Liver (tissue), 9 donors: Measurements from ENCODE around the gene HPCAL1. TPM values are rescaled to one million over a fixed set of nuclear protein-coding genes. Genes with fewer than 3 reads are reported as not detected.

Experiments used
- DNase-seq: peaks from one replicate; pipeline ENCODE4 v3.0.0-alpha.2; 2017; ENCODE audit warnings: low spot score
- H3K27ac ChIP-seq, 2 donors: one replicate each; pipeline ENCODE4 v1.7.0; 2013; ENCODE audit warnings: inconsistent platforms in 2 of 2, low read length in 2 of 2, control low read depth in 1 of 2, low read depth in 1 of 2, mild to moderate bottlenecking in 1 of 2
- H3K27me3 ChIP-seq, 4 donors: one replicate each; pipeline versions ENCODE4 v1.6.1 to v1.7.0; 2013; ENCODE audit warnings: low read length in 3 of 4, inconsistent platforms in 1 of 4, mild to moderate bottlenecking in 1 of 4, moderate library complexity in 1 of 4; ENCODE audit not compliant: control insufficient read depth in 4 of 4, insufficient read depth in 4 of 4
- H3K36me3 ChIP-seq, 4 donors: one replicate each; pipeline versions ENCODE4 v1.6.1 to v1.7.0; 2013; ENCODE audit warnings: low read length in 3 of 4, mild to moderate bottlenecking in 3 of 4, low read depth in 1 of 4, moderate library complexity in 1 of 4; ENCODE audit not compliant: control insufficient read depth in 4 of 4, insufficient read depth in 3 of 4
- H3K4me1 ChIP-seq, 4 donors: one replicate each; pipeline versions ENCODE4 v1.6.1 to v1.7.0; 2013; ENCODE audit warnings: low read length in 3 of 4, mild to moderate bottlenecking in 3 of 4, moderate library complexity in 1 of 4; ENCODE audit not compliant: control insufficient read depth in 4 of 4, insufficient read depth in 4 of 4
- H3K4me3 ChIP-seq, 3 donors: one replicate each; pipeline versions ENCODE4 v1.6.1 to v1.7.0; 2013; ENCODE audit warnings: low read length in 3 of 3, control low read depth in 1 of 3, low read depth in 1 of 3, mild to moderate bottlenecking in 1 of 3
- H3K9ac ChIP-seq, 2 donors: one replicate each; pipeline ENCODE4 v1.7.0; 2013; ENCODE audit warnings: low read length in 2 of 2, mild to moderate bottlenecking in 2 of 2, moderate library complexity in 2 of 2, control low read depth in 1 of 2, low read depth in 1 of 2
- H3K9me3 ChIP-seq, 4 donors: one replicate each; pipeline versions ENCODE4 v1.6.1 to v1.7.0; 2013; ENCODE audit warnings: low read length in 3 of 4; ENCODE audit not compliant: control insufficient read depth in 4 of 4
- EGR1 ChIP-seq, 2 donors: IDR thresholded peaks; 2 replicates each; pipeline ENCODE4 v1.6.1; 2016 to 2018; ENCODE audit warnings: antibody characterized with exemption in 2 of 2, low read depth in 2 of 2
- FOXA1 ChIP-seq: IDR thresholded peaks from 2 replicates; pipeline ENCODE4 v1.6.1; 2016; ENCODE audit warnings: antibody characterized with exemption
- FOXA2 ChIP-seq: IDR thresholded peaks from 2 replicates; pipeline ENCODE4 v1.6.1; 2016; ENCODE audit warnings: antibody characterized with exemption
- GABPA ChIP-seq, 2 donors: IDR thresholded peaks in 1 of 2; conservative IDR thresholded peaks in 1 of 2; 2 replicates each; pipeline ENCODE4 v1.6.1; 2016; ENCODE audit warnings: antibody characterized with exemption in 2 of 2, mild to moderate bottlenecking in 1 of 2, moderate library complexity in 1 of 2
- HNF4A ChIP-seq, 2 donors: conservative IDR thresholded peaks; 2 replicates each; pipeline ENCODE4 v1.6.1; 2016; ENCODE audit warnings: antibody characterized with exemption in 2 of 2, mild to moderate bottlenecking in 2 of 2
- JUND ChIP-seq, 2 donors: IDR thresholded peaks; 2 replicates each; pipeline ENCODE4 v1.6.1; 2016; ENCODE audit warnings: antibody characterized with exemption in 2 of 2
- NR2F2 ChIP-seq: IDR thresholded peaks from 2 replicates; pipeline ENCODE4 v1.6.1; 2016; ENCODE audit warnings: antibody characterized with exemption
- RAD21 ChIP-seq, 2 donors: IDR thresholded peaks; 2 replicates each; pipeline ENCODE4 v1.6.1; 2016; ENCODE audit warnings: antibody characterized with exemption in 2 of 2, mild to moderate bottlenecking in 2 of 2
- SP1 ChIP-seq: IDR thresholded peaks from 2 replicates; pipeline ENCODE4 v1.6.1; 2018; ENCODE audit warnings: antibody characterized with exemption, mild to moderate bottlenecking
- TAF1 ChIP-seq: conservative IDR thresholded peaks from 2 replicates; pipeline ENCODE4 v1.6.1; 2016; ENCODE audit warnings: antibody characterized with exemption, mild to moderate bottlenecking
- YY1 ChIP-seq: IDR thresholded peaks from 2 replicates; pipeline ENCODE4 v1.6.1; 2016; ENCODE audit warnings: antibody characterized with exemption, mild to moderate bottlenecking
- WGBS: extraction: QIAGEN DNeasy Blood & Tissue Kit; methylation state at CpG from one replicate; pipeline ENCODE4 v1.1.7; 2013; 5-methylcytosine and 5-hydroxymethylcytosine counted together
- polyA plus RNA-seq, 2 donors: library from polyadenylated mRNA; stranded (reverse) in 1 of 2; unstranded in 1 of 2; fragments of 200-250 nt in 1 of 2; fragments of >200 nt in 1 of 2; fragmentation: Nextera tagmentation in 1 of 2; extraction: Ambion mirVana in 1 of 2; gene quantifications; one replicate each; pipeline versions ENCODE4 v1.2.1 to v1.2.3, GENCODE V29; 2013 to 2015
- total RNA-seq, 2 donors: library from RNA; depleted of rRNA; stranded (reverse); fragments of >200 nt; gene quantifications; one replicate each; pipeline ENCODE4 v1.2.3, GENCODE V29; 2014
- TF ChIP-seq, protein P1 (sequence below): IDR thresholded peaks from 2 replicates; pipeline ENCODE4 v1.6.1; 2016; ENCODE audit warnings: antibody characterized with exemption
- TF ChIP-seq, protein P2 (sequence below): IDR thresholded peaks from 2 replicates; pipeline ENCODE4 v1.6.1; 2016; ENCODE audit warnings: antibody characterized with exemption
- TF ChIP-seq, protein P3 (sequence below): IDR thresholded peaks from 2 replicates; pipeline ENCODE4 v1.6.1; 2016; ENCODE audit warnings: antibody characterized with exemption
- TF ChIP-seq, protein P4 (sequence below): fragments of 150-350 bp; IDR thresholded peaks from 2 replicates; pipeline ENCODE4 v1.5.1; 2017; ENCODE audit warnings: improper control_type of control experiment, low read depth, low read length; ENCODE audit not compliant: missing input control
- TF ChIP-seq, protein P5 (sequence below): IDR thresholded peaks from 2 replicates; pipeline ENCODE4 v1.6.1; 2016; ENCODE audit warnings: antibody characterized with exemption, mild to moderate bottlenecking
- donor health status: healthy.
- donor health status: healthy.
- donor health status: healthy.
- donor health status: healthy.
- donor health status: healthy.

The HPCAL1 gene
- total and polyA plus RNA-seq, 4 donors = 17.3 to 27.9 (median 22.9) TPM

DNA sequence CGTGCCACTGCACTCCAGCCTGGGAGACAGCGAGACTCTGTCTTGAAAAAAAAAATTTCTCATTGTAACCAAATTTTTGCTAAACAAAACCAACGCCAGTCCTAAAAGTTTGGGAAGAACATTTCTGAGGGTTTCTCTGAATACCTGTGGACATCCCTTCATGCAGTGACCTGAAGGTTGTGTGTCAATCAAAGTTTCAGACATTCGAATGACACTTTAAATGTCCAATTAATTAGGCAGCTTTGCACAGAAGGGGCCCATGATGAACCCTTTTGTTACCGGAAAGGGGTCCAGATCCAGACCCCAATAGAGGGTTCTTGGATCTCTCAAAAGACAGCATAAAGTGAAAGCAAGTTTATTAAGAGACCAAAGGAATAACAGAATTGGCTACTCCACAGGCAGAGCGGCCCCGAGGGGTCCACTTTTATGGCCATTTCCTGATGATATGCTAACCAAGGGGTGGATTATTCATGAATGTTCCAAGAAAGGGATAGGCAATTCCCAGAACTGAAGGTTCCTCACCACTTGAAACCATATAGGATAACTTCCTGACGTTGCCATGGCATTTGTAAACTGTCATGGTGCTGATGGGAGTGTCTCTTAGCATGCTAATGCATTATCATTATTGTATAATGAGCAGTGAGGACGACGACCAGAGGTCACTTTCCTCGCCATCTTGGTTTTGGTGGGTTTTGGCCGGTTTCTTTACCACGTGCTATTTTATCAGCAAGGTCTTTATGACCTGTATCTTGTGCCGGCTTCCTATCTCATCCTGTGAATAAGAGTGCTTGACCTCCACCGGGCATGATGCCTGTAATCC is 27.5 kb upstream of the HPCAL1 start (continued):
- TF ChIP-seq, protein P1, sequence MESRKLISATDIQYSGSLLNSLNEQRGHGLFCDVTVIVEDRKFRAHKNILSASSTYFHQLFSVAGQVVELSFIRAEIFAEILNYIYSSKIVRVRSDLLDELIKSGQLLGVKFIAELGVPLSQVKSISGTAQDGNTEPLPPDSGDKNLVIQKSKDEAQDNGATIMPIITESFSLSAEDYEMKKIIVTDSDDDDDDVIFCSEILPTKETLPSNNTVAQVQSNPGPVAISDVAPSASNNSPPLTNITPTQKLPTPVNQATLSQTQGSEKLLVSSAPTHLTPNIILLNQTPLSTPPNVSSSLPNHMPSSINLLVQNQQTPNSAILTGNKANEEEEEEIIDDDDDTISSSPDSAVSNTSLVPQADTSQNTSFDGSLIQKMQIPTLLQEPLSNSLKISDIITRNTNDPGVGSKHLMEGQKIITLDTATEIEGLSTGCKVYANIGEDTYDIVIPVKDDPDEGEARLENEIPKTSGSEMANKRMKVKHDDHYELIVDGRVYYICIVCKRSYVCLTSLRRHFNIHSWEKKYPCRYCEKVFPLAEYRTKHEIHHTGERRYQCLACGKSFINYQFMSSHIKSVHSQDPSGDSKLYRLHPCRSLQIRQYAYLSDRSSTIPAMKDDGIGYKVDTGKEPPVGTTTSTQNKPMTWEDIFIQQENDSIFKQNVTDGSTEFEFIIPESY = no peak
- TF ChIP-seq TAF1 = no peak

DNA sequence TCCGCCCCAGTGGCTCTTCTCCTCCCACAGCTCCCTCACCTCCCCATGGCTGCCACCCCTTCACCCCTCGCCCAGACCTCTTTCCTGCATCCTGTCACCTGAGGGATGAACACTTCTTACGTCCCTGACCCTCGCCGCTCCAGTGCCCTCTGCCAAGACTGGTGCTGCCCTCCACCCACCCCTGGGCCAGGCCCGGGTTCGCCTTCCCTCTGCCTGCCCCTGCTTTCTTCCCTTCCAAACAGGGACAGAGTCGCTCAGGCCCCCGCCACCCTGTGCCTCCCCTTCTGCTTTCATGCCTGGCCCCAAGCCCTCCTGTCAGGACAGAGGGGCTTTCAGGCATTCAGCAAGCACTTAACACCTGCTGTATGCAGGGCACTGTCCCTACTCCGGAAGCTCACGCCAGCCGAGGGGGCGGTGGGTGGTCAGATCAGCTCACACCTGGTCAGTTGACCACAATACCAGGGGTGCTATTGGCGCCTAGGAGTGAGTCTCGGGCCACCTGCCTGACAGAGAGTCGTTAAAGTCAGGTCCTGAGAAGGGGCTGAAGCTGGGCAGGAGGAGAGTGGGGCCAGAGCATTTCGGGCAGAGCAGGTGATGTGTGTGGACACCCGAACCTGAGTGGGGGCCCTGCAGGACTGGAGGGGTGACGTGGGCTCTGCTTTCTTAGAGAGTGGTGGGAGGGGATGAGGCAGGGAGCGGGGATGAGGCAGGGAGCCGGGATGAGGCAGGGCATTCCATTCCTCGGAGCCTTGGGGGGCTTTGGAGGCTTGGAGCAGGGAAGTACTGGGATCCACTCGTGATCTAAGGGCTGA is 26.0 kb upstream of the HPCAL1 start:
- DNase-seq = no peak
- Histone ChIP-seq H3K27ac (peak overlapping the region; percentile 89 to 91), H3K4me3 (no peak overlapping the region), H3K4me1 (peaks cover 2 to 37% (median 26%) of the 10 kb centered on the region in 4 donors), H3K27me3 (no peaks in the 10 kb centered on the region), H3K36me3 (no peaks in the 10 kb centered on the region), H3K9me3 (no peaks in the 10 kb centered on the region), H3K9ac (no peak overlapping the region)
- 86% methylated on average over 23 of the region's 23 CpGs for WGBS
- TF ChIP-seq TAF1 (no peak), YY1 (no peak), FOXA1 (no peak), SP1 (no peak), EGR1 (IDR thresholded peaks at IDR 0.05; ENCODE audit: low read depth in 2 of 2) (no peak), NR2F2 (no peak), JUND (IDR thresholded peaks at IDR 0.05) (no peak), RAD21 (IDR thresholded peaks at IDR 0.05) (no peak), FOXA2 (no peak)
- TF ChIP-seq, protein P2, sequence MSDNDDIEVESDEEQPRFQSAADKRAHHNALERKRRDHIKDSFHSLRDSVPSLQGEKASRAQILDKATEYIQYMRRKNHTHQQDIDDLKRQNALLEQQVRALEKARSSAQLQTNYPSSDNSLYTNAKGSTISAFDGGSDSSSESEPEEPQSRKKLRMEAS = no peak
- TF ChIP-seq, protein P3, sequence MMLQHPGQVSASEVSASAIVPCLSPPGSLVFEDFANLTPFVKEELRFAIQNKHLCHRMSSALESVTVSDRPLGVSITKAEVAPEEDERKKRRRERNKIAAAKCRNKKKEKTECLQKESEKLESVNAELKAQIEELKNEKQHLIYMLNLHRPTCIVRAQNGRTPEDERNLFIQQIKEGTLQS = no peak
- TF ChIP-seq, protein P4, sequence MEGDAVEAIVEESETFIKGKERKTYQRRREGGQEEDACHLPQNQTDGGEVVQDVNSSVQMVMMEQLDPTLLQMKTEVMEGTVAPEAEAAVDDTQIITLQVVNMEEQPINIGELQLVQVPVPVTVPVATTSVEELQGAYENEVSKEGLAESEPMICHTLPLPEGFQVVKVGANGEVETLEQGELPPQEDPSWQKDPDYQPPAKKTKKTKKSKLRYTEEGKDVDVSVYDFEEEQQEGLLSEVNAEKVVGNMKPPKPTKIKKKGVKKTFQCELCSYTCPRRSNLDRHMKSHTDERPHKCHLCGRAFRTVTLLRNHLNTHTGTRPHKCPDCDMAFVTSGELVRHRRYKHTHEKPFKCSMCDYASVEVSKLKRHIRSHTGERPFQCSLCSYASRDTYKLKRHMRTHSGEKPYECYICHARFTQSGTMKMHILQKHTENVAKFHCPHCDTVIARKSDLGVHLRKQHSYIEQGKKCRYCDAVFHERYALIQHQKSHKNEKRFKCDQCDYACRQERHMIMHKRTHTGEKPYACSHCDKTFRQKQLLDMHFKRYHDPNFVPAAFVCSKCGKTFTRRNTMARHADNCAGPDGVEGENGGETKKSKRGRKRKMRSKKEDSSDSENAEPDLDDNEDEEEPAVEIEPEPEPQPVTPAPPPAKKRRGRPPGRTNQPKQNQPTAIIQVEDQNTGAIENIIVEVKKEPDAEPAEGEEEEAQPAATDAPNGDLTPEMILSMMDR = no peak

DNA sequence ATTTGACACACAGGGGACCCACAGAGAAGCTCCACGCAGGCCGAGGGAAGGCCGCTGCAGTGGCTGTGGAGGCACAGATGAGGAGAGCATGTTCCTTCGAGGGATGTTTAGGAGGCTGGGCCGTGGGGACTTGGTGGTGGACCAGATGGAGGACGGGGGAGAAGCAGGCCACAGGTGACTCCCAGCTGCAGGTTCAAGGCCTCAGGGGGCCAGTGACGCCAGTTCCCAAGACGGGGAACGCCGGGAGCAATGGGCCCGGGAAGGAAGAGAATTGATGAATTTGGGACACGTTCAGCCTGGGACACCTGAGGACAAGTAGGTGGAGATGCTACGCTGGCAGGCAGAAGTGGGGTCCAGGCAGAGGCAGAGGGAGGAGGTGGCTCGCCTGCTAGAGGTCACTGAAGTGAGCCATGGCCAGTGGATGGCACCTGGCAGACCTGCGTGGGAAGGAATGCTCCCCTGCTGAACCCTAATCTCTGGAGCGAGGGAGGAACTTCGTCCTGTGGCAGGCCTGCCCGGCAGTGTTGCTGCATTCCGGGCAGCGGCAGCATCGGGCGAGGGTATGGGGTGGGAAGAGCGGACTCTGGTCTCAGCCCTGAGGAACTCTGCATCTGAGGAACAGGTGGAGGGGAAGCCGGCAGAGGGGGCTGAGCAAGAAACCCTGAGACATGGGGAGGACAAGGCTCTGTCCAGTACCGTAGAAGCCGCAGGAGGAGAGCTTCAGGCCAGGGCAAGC is 25.2 kb upstream of the HPCAL1 start:
- peaks cover 2 to 36% (median 25%) of the 10 kb centered on the region in 4 donors for H3K4me1 ChIP-seq
- peak overlapping the region; percentile 89 to 91 for H3K27ac ChIP-seq
- no peaks in the 10 kb centered on the region for H3K9me3 ChIP-seq
- no peaks in the 10 kb centered on the region for H3K27me3 ChIP-seq
- H3K4me3 ChIP-seq = peak overlapping the region in 1 of 3 donors; percentile 1
- DNase-seq = no peak
- no peak overlapping the region for H3K9ac ChIP-seq
- no peaks in the 10 kb centered on the region for H3K36me3 ChIP-seq
- WGBS = 91% methylated on average over 26 of the region's 26 CpGs
- TF ChIP-seq RAD21 (IDR thresholded peaks at IDR 0.05) (no peak), FOXA2 (no peak), YY1 (no peak), GABPA (IDR thresholded peaks at IDR 0.05 in 1 of 2, conservative IDR thresholded peaks at IDR 0.05 in 1 of 2) (no peak), HNF4A (conservative IDR thresholded peaks at IDR 0.05) (no peak), FOXA1 (no peak)
- TF ChIP-seq, protein P5, sequence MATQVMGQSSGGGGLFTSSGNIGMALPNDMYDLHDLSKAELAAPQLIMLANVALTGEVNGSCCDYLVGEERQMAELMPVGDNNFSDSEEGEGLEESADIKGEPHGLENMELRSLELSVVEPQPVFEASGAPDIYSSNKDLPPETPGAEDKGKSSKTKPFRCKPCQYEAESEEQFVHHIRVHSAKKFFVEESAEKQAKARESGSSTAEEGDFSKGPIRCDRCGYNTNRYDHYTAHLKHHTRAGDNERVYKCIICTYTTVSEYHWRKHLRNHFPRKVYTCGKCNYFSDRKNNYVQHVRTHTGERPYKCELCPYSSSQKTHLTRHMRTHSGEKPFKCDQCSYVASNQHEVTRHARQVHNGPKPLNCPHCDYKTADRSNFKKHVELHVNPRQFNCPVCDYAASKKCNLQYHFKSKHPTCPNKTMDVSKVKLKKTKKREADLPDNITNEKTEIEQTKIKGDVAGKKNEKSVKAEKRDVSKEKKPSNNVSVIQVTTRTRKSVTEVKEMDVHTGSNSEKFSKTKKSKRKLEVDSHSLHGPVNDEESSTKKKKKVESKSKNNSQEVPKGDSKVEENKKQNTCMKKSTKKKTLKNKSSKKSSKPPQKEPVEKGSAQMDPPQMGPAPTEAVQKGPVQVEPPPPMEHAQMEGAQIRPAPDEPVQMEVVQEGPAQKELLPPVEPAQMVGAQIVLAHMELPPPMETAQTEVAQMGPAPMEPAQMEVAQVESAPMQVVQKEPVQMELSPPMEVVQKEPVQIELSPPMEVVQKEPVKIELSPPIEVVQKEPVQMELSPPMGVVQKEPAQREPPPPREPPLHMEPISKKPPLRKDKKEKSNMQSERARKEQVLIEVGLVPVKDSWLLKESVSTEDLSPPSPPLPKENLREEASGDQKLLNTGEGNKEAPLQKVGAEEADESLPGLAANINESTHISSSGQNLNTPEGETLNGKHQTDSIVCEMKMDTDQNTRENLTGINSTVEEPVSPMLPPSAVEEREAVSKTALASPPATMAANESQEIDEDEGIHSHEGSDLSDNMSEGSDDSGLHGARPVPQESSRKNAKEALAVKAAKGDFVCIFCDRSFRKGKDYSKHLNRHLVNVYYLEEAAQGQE = no peak
- TF ChIP-seq, protein P4 = no peak
